ENCODE data around the gene METAP2. TPM values are rescaled to one million over a fixed set of nuclear protein-coding genes. Genes with fewer than 3 reads are reported as not detected.
A peak's percentile ranks its signal among the peaks of the same experiment; 100 is the strongest.
"Not testable (repeated sequence)": the region's sequence is repeated elsewhere in the genome, so short reads cannot be mapped to it uniquely, and the experiment has no call there.

Gene METAP2
- total RNA-seq (2014; rRNA removed; shearing (Covaris generic)) = 99.1 and 118 TPM in 2 replicates

- DNase-seq (ENCODE audit: low spot score) = peak; percentile 94
Observed at GRCh38 chr12:95473884-95474659, at the start of gene METAP2. Gene METAP2, plus strand, starts transcription at chr12:95474152. Its CDS starts 28 bp downstream, at chr12:95474180.

DNA sequence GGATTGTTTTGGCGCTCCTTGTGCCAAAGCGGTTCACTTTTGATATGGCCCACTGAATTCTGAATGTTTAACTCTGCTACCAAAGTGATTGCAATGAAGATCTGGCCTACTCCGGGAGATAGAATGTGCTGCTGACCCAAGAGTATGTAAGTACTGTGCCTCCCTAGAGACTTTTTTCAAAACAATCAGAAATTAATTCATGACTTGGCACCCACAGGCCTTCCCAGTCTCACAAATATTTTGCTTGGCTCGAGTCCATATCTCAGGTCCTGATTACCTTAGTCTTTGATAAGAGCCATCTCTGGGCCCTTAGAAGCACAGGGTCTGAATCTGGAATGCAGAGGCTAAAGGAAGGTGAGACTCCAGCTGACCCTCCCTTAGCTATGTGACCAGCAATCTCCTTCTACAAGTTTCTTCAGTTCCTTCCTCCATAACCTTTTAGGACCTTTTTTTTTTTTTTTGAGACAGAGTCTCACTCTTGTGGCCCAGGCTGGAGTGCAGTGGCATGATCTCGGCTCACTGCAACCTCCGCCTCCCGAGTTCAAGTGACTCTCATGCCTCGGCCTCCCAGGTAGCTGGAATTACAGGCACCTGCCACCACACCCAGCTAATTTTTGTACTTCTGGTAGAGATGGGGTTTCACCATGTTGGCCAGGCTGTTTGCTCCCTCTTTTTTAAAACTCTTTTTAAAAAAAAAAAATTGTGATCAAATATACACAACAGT lies 49.5 kb upstream of the METAP2 start:
- no peak for DNase-seq (ENCODE audit: low spot score)

GRCh38 chr12:95429172-95429510 lies 44.8 kb upstream of the METAP2 start:
- no peak for DNase-seq (ENCODE audit: low spot score)

DNA sequence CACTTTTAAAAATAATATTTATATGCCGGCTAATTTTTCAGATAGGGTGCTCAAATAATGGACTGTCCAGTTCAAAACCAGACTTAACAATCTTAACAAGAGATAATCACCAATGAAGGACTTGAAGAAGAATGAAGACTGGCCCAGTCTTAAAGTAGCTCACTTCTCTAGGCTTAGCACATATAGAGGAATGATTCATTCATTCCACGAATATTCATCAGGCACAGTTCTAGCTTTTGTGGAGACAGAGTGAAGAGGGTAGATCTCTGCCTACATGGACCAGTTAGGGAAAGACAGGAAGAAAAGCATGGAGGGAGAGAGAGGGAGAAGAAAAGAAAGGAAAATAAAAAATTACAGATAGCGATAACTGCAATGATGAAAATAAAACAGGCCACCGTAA lies 42.8 kb upstream of the METAP2 start:
- no peak for DNase-seq (ENCODE audit: low spot score)

- DNase-seq (ENCODE audit: low spot score) = no peak
Observed at GRCh38 chr12:95435355-95435754, 38.6 kb upstream of the METAP2 start.

DNA sequence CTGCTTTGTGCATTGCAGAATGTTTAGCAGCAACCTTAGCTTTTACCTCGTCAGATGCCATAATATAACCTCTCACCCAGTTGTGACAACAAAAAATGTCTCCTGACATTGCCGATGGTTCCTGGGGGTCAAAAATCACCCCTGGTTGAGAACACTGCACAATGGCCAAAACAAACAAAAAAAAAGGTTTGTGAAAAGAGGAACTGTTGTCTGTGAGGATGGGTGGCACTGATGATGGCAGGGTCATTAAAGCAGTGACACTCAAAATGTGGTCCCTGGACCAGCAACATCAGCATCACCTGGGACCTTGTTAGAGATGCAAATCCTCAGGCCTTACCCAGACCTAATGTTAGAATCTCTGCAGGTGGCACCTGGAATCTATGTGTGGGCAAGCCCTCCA lies 36.4 kb upstream of the METAP2 start:
- no peak for DNase-seq (ENCODE audit: low spot score)

DNA sequence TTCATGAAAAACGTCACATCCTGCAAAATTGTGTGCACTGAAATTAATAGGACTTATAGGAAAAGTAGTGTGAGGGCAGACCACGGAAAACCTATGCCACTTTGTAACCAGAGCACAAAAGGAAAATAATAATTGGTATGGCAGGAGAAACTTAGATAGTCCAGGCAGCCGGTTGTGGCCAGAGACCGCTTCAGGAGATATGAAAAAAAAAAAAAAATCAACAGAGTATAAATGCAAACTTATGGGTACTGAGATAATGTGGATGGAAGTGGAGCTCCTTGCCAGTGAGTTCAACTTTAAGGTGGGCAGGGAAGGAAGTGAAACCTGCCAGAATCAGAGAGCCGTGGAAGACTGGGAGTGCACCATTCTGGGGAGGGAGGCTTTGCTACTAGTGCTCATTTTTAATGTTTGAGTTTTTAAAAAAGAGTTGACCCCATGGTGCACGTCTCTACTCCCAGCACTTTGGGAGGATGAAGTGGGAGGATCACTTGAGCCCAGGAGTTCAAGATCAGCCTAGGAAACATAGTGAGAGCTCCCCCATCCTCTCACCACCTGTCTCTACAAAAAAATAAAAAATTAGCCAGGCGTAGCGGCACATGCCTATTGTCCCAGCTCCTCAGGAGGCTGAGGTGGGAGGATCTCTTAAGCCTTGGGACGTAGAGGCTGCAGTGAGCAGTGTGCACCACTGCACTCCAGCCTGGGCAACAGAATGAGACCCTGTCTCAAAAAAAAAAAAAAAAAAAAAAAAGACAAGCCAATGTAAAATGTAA lies 34.3 kb upstream of the METAP2 start:
- no peak for DNase-seq (ENCODE audit: low spot score)

GRCh38 chr12:95440401-95440800 lies 33.6 kb upstream of the METAP2 start:
- peak; percentile 69 for DNase-seq (ENCODE audit: low spot score)

- DNase-seq (ENCODE audit: low spot score) = no peak
Observed at GRCh38 chr12:95443459-95443858, 30.5 kb upstream of the METAP2 start.

GRCh38 chr12:95445099-95445498 lies 28.9 kb upstream of the METAP2 start:
- not testable (repeated sequence) for DNase-seq (ENCODE audit: low spot score)

- DNase-seq (ENCODE audit: low spot score) = no peak
Observed at GRCh38 chr12:95445884-95446505, 28.0 kb upstream of the METAP2 start.

GRCh38 chr12:95446506-95446900 lies 27.4 kb upstream of the METAP2 start:
- DNase-seq (ENCODE audit: low spot score) = no peak

DNA sequence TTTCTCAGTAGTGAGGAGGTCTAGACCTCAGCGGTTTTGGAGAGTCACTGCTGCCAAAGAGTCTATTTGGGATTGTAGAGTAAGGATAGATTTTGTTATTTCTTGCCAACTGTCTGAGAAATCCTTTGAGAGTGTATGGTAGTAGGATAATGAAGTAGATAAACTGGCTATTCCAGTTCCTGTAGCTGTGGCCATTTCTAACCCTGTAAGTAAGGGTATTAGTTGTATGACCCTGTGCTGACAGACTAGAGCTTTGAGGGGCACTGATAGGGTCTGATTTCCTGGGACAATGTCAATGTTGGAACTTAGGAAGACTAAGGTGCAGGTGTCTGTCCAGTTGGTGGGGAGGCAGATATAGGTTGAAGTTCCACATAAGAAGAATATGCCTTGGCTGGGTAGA lies 24.3 kb upstream of the METAP2 start:
- DNase-seq (ENCODE audit: low spot score) = not testable (repeated sequence)

GRCh38 chr12:95452501-95452900 lies 21.5 kb upstream of the METAP2 start:
- DNase-seq (ENCODE audit: low spot score) = not testable (repeated sequence)

DNA sequence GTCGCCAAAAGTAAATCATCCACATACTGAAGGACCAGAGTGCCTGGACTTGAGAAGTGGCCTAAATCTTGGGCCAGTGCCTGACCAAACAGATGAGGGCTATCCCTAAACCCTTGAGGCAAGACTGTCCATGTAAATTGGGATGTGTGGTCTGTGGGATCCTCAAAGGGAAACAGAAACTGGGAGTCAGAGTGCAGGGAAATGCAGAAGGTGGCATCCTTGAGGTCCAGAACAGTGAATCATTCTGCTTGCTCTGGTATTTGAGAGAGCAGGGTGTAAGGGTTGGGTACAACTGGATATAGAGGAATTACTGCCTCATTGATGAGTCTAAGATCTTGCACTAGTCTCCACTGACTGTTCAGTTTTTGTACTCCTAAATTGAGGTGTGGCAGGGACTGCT lies 20.1 kb upstream of the METAP2 start:
- DNase-seq (ENCODE audit: low spot score) = not testable (repeated sequence)

GRCh38 chr12:95454780-95455215 lies 19.2 kb upstream of the METAP2 start:
- DNase-seq (ENCODE audit: low spot score) = not testable (repeated sequence)

- DNase-seq (ENCODE audit: low spot score) = peak; percentile 14
Observed at GRCh38 chr12:95457605-95458004, 16.3 kb upstream of the METAP2 start.

DNA sequence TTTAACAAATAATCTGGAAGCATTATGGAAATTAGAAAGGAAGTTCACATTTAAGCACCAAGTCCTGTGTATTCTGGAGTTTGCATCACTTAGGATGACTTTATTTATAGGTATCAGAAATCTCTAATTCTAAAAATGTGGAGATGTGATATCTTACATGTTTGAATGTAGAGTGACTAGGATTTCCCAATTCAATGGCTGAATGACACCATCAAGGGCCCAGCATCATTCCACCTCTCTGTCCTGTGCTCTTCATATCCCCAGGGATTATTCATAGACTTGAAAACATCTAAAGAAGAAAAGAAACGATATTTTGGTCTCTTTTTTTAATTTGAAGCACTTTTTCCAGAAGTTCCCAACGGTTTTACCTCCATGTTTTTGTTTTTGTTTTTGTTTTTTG lies 15.2 kb upstream of the METAP2 start:
- DNase-seq (ENCODE audit: low spot score) = no peak

- DNase-seq (ENCODE audit: low spot score) = no peak
Observed at GRCh38 chr12:95459310-95459709, 14.6 kb upstream of the METAP2 start.

GRCh38 chr12:95460105-95460504 lies 13.8 kb upstream of the METAP2 start:
- DNase-seq (ENCODE audit: low spot score) = no peak

DNA sequence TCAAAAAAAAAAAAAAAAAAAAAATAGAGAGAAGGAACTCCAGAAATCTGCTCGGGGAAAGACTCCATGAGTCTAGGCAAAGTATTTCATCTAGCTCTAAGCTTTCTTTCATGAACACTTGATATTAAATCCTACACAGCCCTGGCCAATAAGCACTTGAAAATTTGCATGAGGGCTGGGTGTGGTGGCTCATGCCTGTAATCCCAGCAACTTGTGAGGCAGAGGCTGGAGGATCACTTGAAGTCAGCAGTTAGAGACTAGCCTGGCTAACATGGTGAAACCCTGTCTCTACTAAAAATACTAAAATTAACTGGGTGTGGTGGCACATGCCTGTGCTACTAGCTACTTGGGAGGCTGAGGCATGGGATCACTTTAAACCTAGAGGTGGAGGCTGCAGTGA lies 13.1 kb upstream of the METAP2 start:
- DNase-seq (ENCODE audit: low spot score) = no peak

- DNase-seq (ENCODE audit: low spot score) = no peak
Observed at GRCh38 chr12:95462081-95462480, 11.9 kb upstream of the METAP2 start.
